Retina (tissue), 1 donor: ENCODE measurements around the gene LYST.

Experiments used
- DNase-seq: peaks from one replicate; pipeline ENCODE4 v3.0.0-alpha.2; 2016

Gene LYST

GRCh38 chr1:235883261-235883927, 16.7 kb upstream of the LYST start:
- no peak for DNase-seq

GRCh38 chr1:235882816-235883215, 16.1 kb upstream of the LYST start:
- no peak for DNase-seq

GRCh38 chr1:235881930-235882700, 15.4 kb upstream of the LYST start:
- no peak for DNase-seq

DNA sequence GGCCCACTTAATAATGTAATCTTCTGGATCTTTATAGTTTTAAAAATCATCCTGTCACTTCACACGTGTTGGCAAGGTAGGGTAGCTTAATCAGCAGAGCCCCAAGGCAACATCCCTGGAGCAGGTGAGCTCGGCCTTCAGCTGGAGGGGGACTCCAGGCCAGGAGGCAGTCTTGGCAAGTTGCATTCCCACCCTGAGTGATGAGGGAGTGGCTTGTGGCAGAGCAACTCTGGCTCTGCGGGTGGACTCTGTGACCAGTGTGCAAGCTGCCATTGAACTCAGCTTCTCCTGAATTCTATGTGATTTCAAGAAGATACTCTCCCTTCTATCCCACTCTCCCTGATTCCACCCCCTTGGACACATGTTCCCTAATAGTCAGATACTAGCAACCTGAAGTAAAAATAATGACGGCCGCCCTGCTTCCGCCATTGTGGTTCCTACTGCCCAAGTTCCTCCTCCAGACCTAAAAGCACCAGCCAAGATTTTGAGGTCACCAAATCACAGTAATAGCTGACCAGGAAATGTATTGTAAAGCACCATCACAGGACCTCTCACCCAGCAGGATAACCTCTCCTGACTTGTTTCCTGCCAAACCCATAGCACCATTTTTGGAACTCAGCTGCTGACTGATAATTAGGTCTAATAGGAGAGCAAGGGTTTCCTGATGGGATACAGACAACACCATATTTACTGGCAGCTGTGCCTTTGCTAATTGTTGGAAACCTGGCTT, 11.5 kb upstream of the LYST start:
- DNase-seq: no peak

DNA sequence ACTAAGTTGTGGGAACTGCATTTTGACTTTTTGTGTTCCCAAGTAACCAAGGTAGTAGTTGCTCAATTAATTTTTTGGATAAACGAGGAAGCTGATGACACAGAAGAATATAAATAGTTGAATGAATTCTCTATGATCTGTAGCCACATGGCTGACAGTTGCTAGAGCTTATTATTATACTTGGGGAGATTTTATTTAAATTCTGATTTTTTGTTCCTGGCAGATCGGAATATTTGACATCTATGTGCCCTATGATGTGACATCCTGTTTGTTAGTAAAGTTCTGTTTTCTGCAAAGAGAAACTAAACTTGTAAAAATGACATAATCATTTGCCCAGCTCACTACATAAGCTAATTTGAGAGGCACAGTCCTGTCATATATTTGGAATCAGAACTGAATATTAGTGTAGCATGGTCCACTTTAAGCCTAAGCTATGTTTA, 9.7 kb upstream of the LYST start:
- no peak for DNase-seq

DNA sequence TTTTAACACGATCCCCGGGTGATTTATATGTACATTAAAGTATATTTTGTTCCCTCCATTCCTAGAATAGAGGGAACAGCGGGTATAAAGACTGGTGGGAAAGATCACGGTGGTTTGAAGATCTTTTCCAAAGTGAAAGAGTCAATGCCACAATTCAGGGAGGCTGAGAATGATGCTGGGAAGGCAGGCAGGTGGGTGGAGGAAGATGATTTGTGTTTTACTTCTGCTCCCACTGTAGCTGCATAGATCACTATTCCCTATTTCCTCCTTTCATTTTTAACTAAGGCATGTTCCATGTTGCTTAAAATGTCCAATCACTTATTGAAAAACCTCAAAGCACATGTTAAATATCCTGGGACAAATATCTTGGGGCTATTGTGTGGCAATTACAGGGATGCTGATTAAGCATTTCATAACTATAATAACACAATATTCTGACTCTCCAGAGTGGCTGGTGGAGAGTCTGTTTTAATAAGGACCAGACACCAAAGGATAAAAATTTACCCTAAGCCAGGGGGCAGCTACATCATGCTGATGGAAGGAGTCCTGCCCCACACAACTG, 8.4 kb upstream of the LYST start:
- no peak for DNase-seq

DNA sequence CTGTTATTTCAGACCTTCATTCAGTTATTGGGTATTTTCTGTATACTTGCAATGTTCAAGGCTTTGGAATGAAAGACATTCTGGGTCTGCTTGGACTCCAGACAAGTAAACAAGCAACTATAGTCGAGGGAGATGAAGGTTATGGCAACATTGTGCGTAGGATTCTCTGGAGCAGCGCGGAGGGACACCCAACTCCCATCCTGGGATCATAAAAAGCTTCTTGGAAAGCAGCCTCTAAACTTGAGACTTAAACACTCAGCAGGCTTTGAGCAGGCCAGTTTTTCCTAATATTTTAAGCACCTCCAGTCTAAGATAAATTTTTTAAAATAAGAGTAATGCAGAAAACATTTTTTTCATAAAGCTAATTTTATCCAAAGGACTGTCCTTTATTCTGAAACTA, 7.6 kb upstream of the LYST start:
- no peak for DNase-seq

DNA sequence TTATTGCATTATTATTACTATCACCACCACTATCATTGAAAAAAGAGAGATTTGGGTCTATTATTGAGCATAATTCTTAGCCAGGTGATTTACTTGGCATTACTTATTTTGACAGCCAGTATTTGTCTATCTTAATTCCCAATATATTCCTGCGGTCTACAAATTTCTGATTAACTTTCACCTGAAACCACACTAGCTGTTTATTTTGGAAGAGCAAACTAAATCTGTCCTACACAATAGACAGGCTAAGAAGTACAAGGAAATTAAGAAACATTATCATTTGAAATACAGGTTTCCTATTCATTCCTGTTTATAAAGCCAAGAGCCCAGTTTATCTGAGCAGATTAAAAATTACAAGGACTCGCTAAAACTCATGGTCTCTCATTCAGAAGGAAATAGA, 6.9 kb upstream of the LYST start:
- DNase-seq: no peak

DNA sequence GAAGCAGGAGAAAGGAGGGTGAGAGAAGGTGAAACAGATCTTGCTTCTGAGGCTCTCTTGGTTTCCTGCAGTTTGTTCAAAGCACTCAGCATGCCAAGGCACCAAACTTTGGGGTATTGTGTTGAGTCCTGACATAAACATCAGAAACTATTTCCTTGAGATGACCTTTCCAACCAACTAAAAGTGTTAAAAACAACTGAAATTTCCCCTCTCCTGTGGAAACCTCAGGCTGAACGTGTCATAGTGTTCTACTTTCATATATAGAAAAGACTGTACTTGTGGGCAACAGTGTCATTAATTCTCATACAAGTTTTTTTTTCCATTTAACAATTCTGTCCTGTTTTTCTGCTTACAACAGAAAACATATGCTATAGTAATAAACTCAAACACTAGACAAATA, 6.3 kb upstream of the LYST start:
- DNase-seq: no peak

GRCh38 chr1:235872270-235872669, 5.6 kb upstream of the LYST start:
- DNase-seq: no peak

GRCh38 chr1:235867903-235868469, 1.3 kb upstream of the LYST start:
- DNase-seq: no peak

- DNase-seq: peak; percentile 98
Observed at GRCh38 chr1:235866913-235867845, 473 bp upstream of the LYST start.

DNA sequence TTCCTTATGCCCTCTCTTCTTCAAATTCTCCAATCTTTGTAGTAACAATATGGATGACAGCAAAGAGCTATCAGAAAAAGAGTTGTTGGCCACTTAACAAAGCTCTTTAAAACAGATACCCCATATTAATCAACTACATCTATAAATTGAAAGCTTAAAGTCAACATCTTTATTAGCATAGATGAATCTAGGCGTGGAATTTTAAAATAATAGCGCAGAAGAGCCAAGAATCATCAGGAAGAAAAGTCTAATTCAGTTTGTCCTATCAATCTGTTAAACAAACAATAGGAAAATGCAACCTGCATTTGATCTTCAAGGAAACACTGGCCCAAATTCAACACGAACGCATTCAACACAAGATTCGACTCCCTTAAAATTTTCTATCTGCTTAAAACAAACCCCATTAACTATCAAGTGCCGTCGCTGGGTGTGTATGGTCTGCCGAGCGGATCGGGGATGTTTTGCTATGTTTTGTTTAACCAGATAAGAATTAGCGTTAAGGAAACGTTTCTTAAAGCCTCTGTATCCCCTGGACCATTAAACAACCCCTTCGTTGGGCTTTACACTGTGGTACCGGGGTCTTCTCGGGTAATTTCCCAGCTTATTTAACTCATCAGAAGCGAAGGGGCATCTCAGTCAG, 1.0 kb downstream of the LYST start:
- no peak for DNase-seq

- no peak for DNase-seq
Observed at GRCh38 chr1:235864931-235865525, 1.7 kb downstream of the LYST start.

DNA sequence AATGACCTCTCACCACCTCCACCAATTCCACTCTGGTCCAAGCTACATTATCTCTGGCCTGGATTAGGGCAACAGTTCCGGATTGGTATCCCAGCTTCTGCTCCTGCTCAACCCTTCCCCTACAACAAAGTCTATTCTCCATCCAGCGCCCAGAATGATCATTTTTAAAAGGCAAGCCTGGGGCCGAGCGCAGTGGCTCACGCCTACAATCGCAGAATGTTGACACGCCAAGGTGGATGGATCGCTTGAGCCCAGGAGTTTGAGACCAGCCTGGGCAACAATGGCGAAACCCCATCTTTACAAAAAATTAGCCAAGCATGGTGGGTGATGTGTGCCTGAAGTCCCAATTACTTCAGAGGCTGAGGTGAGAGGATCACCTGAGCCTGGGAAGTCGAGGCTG, 2.2 kb downstream of the LYST start:
- no peak for DNase-seq

DNA sequence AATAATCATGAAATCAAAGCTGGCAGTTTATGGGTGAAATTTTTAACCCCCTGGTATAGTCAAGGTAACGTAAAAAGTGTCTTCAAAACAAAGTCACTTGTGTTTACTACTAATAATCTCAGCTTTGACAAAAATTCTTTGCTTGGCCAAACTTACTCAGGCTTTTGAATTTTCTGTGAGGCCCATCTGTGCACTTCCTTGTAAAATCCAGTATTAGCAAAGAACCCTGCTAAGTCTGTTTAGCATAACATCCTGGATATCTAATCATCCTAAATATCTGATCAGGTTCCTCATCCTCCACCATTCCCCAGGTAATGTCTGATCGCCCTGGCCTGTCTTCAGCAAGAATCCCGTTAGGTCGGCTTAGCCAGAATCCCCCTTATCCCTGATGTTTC, 3.0 kb downstream of the LYST start:
- DNase-seq: no peak

GRCh38 chr1:235861857-235862256, 4.8 kb downstream of the LYST start:
- DNase-seq: no peak

DNA sequence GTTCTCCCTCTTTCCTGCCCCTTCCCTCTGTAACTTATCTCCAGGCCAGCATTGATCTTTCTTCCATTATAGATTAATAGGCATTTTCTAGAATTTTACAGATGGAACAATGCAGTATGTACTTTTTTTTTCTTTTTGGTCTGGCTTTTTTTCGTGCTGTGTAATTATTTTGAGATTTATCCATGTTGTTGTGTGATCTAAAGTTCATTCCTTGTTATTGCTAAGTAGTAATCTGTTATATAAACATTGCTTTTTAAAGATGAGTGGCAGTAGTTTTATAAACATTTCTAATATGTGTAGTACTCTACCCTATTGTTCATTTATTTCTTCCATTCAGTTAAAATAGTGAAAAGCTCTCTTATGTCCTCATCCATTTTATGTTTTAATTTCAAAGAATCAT, 5.9 kb downstream of the LYST start:
- no peak for DNase-seq

GRCh38 chr1:235859789-235860188, 6.9 kb downstream of the LYST start:
- no peak for DNase-seq

DNA sequence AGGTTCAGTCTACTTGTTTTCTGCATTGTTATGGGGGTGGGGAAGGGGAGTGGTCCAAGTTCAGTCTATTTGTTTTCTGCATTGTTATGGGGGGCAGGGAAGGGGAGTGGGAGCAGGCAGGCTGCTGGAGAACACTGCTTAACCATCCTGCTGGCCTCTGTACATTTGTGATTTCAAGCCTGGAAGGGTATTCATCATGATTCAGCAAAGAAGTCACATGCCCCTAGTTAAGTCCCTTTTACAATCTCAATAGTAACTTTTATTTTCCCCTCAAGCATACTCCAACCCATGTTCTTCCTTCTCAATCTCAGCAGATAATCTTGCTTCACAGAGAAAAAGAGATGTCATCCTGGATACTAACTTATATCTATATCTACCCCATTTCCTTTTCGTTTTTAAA, 7.9 kb downstream of the LYST start:
- DNase-seq: no peak

GRCh38 chr1:235857756-235858155, 8.9 kb downstream of the LYST start:
- no peak for DNase-seq
